Measurements from ENCODE around the gene TYMP.

TYMP gene

GRCh38 chr22:50498322-50498890 is 31.4 kb downstream of the TYMP start:
- ATAC-seq, result peak; percentile 95
- TF ChIP-seq ZNF8 (CRISPR knock-in tag; IDR thresholded peaks at IDR 0.05) (no peak), ESRRG (CRISPR knock-in tag; IDR thresholded peaks at IDR 0.05) (no peak), ZFP3 (CRISPR knock-in tag; IDR thresholded peaks at IDR 0.05) (no peak), ARNTL (CRISPR knock-in tag; IDR thresholded peaks at IDR 0.05; ENCODE audit: borderline replicate concordance, low read depth) (no peak), PPARA (CRISPR knock-in tag; IDR thresholded peaks at IDR 0.05; ENCODE audit: borderline replicate concordance) (no peak), BACH2 (CRISPR knock-in tag; IDR thresholded peaks at IDR 0.05; ENCODE audit: borderline replicate concordance) (no peak)
- TF ChIP-seq, protein P1, sequence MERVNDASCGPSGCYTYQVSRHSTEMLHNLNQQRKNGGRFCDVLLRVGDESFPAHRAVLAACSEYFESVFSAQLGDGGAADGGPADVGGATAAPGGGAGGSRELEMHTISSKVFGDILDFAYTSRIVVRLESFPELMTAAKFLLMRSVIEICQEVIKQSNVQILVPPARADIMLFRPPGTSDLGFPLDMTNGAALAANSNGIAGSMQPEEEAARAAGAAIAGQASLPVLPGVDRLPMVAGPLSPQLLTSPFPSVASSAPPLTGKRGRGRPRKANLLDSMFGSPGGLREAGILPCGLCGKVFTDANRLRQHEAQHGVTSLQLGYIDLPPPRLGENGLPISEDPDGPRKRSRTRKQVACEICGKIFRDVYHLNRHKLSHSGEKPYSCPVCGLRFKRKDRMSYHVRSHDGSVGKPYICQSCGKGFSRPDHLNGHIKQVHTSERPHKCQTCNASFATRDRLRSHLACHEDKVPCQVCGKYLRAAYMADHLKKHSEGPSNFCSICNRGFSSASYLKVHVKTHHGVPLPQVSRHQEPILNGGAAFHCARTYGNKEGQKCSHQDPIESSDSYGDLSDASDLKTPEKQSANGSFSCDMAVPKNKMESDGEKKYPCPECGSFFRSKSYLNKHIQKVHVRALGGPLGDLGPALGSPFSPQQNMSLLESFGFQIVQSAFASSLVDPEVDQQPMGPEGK (CRISPR knock-in tag; IDR thresholded peaks at IDR 0.05; ENCODE audit: borderline replicate concordance), result no peak
- TF ChIP-seq, protein P2, sequence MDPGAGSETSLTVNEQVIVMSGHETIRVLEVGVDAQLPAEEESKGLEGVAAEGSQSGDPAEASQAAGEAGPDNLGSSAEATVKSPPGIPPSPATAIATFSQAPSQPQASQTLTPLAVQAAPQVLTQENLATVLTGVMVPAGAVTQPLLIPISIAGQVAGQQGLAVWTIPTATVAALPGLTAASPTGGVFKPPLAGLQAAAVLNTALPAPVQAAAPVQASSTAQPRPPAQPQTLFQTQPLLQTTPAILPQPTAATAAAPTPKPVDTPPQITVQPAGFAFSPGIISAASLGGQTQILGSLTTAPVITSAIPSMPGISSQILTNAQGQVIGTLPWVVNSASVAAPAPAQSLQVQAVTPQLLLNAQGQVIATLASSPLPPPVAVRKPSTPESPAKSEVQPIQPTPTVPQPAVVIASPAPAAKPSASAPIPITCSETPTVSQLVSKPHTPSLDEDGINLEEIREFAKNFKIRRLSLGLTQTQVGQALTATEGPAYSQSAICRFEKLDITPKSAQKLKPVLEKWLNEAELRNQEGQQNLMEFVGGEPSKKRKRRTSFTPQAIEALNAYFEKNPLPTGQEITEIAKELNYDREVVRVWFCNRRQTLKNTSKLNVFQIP (CRISPR knock-in tag; IDR thresholded peaks at IDR 0.05; ENCODE audit: borderline replicate concordance, low read depth), result no peak
- TF ChIP-seq, protein P3, sequence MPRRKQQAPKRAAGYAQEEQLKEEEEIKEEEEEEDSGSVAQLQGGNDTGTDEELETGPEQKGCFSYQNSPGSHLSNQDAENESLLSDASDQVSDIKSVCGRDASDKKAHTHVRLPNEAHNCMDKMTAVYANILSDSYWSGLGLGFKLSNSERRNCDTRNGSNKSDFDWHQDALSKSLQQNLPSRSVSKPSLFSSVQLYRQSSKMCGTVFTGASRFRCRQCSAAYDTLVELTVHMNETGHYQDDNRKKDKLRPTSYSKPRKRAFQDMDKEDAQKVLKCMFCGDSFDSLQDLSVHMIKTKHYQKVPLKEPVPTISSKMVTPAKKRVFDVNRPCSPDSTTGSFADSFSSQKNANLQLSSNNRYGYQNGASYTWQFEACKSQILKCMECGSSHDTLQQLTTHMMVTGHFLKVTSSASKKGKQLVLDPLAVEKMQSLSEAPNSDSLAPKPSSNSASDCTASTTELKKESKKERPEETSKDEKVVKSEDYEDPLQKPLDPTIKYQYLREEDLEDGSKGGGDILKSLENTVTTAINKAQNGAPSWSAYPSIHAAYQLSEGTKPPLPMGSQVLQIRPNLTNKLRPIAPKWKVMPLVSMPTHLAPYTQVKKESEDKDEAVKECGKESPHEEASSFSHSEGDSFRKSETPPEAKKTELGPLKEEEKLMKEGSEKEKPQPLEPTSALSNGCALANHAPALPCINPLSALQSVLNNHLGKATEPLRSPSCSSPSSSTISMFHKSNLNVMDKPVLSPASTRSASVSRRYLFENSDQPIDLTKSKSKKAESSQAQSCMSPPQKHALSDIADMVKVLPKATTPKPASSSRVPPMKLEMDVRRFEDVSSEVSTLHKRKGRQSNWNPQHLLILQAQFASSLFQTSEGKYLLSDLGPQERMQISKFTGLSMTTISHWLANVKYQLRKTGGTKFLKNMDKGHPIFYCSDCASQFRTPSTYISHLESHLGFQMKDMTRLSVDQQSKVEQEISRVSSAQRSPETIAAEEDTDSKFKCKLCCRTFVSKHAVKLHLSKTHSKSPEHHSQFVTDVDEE (CRISPR knock-in tag; IDR thresholded peaks at IDR 0.05), result no peak

DNA sequence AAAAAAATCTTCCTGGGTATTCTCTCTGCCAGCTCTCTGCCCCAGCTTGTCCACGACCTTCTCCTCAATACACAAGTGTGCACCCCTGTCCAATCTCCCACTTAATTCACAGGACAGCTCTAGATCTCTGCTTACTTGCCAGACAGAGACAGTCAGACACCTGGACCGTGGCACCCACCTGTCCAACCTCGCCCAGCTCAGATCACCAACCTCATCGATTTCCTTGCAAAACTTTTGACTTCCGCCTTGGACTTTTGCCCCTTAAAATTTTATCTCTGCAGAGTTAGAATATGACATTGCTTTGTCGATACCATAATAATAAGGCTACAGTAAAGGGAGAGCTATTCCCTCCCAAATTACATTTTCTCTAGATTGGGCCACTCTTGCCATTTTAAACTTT is 32.7 kb downstream of the TYMP start:
- no peak for ATAC-seq
- TF ChIP-seq OSR1 (CRISPR knock-in tag; IDR thresholded peaks at IDR 0.05), result no peak
- TF ChIP-seq ISL1 (CRISPR knock-in tag; IDR thresholded peaks at IDR 0.05), result no peak
- no peak for TF ChIP-seq TCF4 (CRISPR knock-in tag; IDR thresholded peaks at IDR 0.05; ENCODE audit: borderline replicate concordance)
- no peak for TF ChIP-seq ZFP30 (CRISPR knock-in tag; IDR thresholded peaks at IDR 0.05)
- TF ChIP-seq PPARA (CRISPR knock-in tag; IDR thresholded peaks at IDR 0.05; ENCODE audit: borderline replicate concordance), result no peak
- TF ChIP-seq, protein P4, sequence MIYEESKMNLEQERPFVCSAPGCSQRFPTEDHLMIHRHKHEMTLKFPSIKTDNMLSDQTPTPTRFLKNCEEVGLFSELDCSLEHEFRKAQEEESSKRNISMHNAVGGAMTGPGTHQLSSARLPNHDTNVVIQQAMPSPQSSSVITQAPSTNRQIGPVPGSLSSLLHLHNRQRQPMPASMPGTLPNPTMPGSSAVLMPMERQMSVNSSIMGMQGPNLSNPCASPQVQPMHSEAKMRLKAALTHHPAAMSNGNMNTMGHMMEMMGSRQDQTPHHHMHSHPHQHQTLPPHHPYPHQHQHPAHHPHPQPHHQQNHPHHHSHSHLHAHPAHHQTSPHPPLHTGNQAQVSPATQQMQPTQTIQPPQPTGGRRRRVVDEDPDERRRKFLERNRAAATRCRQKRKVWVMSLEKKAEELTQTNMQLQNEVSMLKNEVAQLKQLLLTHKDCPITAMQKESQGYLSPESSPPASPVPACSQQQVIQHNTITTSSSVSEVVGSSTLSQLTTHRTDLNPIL (CRISPR knock-in tag; IDR thresholded peaks at IDR 0.05; ENCODE audit: low read depth), result no peak
- TF ChIP-seq GLIS3 (CRISPR knock-in tag; IDR thresholded peaks at IDR 0.05), result no peak
- TF ChIP-seq ESRRG (CRISPR knock-in tag; IDR thresholded peaks at IDR 0.05), result no peak
- TF ChIP-seq SNAI2 (CRISPR knock-in tag; IDR thresholded peaks at IDR 0.05), result no peak
- TF ChIP-seq ARNTL (CRISPR knock-in tag; IDR thresholded peaks at IDR 0.05; ENCODE audit: borderline replicate concordance, low read depth), result no peak
- no peak for TF ChIP-seq ZNF8 (CRISPR knock-in tag; IDR thresholded peaks at IDR 0.05)
- TF ChIP-seq CSDC2 (CRISPR knock-in tag; IDR thresholded peaks at IDR 0.05), result no peak
- no peak for TF ChIP-seq RARB (CRISPR knock-in tag; IDR thresholded peaks at IDR 0.05)
- TF ChIP-seq ZNF565 (CRISPR knock-in tag; conservative IDR thresholded peaks at IDR 0.05; ENCODE audit: low read depth), result no peak
- no peak for TF ChIP-seq ZC3H10 (CRISPR knock-in tag; IDR thresholded peaks at IDR 0.05)
- TF ChIP-seq, protein P5, sequence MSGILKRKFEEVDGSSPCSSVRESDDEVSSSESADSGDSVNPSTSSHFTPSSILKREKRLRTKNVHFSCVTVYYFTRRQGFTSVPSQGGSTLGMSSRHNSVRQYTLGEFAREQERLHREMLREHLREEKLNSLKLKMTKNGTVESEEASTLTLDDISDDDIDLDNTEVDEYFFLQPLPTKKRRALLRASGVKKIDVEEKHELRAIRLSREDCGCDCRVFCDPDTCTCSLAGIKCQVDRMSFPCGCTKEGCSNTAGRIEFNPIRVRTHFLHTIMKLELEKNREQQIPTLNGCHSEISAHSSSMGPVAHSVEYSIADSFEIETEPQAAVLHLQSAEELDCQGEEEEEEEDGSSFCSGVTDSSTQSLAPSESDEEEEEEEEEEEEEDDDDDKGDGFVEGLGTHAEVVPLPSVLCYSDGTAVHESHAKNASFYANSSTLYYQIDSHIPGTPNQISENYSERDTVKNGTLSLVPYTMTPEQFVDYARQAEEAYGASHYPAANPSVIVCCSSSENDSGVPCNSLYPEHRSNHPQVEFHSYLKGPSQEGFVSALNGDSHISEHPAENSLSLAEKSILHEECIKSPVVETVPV (CRISPR knock-in tag; IDR thresholded peaks at IDR 0.05), result no peak
- no peak for TF ChIP-seq ZNF70 (CRISPR knock-in tag; IDR thresholded peaks at IDR 0.05)
- no peak for TF ChIP-seq ZFP3 (CRISPR knock-in tag; IDR thresholded peaks at IDR 0.05)
- TF ChIP-seq, protein P1 (CRISPR knock-in tag; IDR thresholded peaks at IDR 0.05; ENCODE audit: borderline replicate concordance), result no peak
- TF ChIP-seq, protein P2 (CRISPR knock-in tag; IDR thresholded peaks at IDR 0.05; ENCODE audit: borderline replicate concordance, low read depth), result no peak
